Loucy (cell line): ENCODE data around the gene C1QTNF12.

Experiments
- CTCF ChIP-seq: fragments of 200-600 bp; sonication (generic); conservative IDR thresholded peaks from 2 replicates; pipeline ENCODE4 v1.5.1; 2014; ENCODE audit warnings: mild to moderate bottlenecking, antibody characterized with exemption, low read length
- EZH2phosphoT487 ChIP-seq: fragments of 200-600 bp; IDR thresholded peaks from 2 replicates; pipeline ENCODE4 v1.6.1; 2018; ENCODE audit warnings: antibody characterized with exemption, mild to moderate bottlenecking, moderate library complexity, borderline replicate concordance

- no peak for TF ChIP-seq CTCF
- no peak for TF ChIP-seq EZH2phosphoT487
These were observed 525 bp downstream of the C1QTNF12 start for GRCh38 chr1:1245817-1246576.
